AG08395 (cell line): ENCODE data around the gene CEP164.

Source experiments
- DNase-seq: peaks from one replicate; pipeline ENCODE4 v3.0.0; 2012; ENCODE audit warnings: mixed read lengths, low spot score

Gene CEP164

GRCh38 chr11:117366875-117367274 lies 39.2 kb downstream of the CEP164 start:
- DNase-seq = no peak

DNA sequence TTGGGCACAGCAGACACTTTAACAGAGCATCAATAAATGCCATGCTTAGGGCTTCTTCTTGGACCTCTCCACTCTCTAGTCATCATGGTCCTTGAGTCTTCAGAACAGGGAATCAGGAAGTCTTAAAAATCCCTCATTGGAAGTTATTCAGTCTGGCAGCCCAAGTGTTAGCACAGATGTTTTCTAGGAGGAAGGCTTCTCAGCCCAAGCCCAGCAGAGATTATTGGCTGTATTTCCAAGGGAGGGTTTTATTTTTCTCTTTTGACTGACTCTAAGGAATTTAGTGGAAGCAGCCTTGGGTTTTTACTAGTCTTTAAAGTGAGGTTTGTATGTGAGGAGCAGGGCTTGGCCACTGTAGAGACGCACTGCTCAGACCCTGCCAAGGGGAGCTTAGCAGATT lies 41.9 kb downstream of the CEP164 start:
- no peak for DNase-seq

- DNase-seq = no peak
These were observed 43.8 kb downstream of the CEP164 start for GRCh38 chr11:117371453-117371852.

- DNase-seq = no peak
These were observed 46.8 kb downstream of the CEP164 start for GRCh38 chr11:117374316-117375055.

DNA sequence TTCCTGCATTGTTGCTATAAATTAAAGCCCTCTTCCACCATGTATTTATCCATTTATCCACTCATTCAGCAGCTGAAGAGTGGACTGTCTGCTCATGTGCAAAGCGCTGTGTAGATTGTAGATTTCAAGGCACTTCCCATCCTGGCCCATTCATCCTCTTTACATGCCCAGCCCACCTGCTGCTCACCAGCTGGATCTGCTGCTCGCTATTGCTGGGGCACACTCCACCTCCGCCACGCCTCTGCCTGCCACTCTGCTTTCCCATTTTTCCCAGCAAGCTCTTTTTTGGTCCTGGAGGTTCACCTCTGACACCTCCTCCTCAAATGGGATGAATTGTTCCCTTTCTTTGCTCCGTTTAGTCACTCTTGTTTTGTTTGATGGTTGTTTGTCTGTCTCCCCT lies 48.3 kb downstream of the CEP164 start:
- no peak for DNase-seq

DNA sequence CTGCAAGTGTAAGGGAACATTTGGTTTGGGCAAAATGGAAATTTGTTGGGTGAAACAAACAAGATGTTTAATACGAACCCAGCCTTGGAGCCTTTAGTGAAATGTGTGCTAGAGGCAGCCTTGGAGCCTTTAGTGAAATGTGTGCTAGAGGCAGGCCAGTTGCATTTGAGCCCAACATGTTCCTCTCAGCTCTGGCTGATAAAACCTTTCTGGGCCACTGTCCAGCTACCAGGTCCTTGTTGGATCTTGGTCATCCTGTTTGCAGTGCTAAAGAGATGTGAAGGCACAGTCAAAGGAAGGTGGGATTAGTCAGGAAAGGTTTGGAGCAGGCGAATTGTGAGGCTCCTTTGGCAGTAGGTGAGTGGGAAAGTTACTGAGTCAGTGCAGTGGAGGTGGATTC lies 48.9 kb downstream of the CEP164 start:
- no peak for DNase-seq

GRCh38 chr11:117378976-117379865 lies 51.6 kb downstream of the CEP164 start:
- DNase-seq = no peak

DNA sequence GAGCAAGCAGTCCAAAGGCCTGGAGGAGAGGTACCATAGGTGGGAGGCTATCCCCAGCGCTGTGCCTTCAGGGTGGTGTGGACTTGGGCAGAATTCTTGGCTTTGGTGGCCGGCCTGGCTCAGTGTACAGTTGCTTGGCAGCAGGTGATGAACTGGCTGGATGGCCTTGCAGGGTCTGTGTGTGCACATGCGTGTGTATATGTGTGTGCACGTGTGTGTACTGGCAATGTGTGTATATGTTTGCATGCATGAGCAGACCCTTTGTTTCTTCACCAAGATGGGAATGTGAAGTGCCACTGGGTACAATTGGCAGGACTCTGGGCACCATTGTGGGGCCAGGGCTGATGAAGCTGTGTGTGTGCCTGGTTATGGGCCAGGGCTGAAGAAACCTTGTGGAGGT lies 53.0 kb downstream of the CEP164 start:
- DNase-seq = no peak

DNA sequence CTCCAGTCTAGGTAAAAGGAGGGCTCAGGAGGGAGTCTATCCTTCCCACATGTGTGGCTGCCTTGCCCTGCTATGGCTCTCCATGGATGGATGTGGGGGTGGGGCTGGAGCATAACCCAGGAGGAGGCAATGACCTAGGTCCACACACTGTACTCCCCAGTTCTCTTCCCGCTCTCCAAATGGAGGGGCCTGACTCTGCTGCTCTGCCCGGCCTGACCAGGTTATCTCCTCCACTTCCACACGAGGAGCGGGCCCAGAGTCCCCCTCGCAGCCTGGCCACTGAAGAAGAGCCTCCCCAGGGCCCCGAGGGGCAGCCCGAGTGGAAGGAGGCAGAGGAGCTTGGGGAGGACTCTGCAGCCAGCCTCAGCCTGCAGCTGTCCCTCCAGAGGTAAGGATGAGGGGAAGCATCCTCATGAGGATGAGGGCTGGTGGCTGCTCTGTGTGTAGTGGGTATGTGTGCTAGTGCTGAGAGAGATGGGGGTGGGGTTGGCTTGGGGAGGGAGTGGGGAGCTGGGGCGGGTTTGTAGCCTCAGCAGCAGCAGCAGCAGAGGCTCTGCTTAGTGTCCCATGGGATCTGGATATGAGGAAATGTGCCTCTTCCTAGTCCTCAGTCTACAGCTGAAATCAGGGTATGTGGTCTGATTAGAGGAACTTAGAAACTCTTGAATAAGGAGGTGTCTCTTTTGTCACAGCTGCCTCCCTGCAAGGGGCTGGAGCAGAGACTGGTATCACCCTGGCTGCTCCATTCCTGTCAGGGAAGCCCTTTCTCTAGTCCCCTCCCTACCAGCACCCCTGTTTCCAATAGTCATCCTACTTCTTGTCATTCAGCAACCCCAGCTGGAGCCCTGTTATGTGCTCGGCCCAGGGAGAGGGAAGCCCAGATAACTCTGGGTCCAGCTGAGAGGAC lies 54.1 kb downstream of the CEP164 start:
- no peak for DNase-seq

DNA sequence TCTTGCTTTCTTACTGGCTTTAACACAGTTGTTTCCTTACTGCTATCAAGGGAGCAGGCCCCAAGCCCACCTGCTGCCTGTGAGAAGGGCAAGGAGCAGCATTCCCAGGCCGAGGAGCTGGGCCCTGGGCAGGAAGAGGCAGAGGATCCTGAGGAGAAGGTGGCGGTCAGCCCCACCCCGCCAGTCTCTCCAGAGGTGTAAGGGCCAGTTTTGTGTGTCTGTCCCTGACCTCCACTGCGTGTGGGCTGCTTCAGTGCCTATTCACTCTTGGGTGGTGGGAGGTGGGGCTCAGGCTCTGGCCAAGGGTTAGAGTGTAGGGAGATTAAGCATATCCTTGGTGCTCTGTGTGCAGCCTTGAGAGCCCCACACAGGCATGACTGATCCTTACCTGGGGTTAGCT lies 55.1 kb downstream of the CEP164 start:
- no peak for DNase-seq

DNA sequence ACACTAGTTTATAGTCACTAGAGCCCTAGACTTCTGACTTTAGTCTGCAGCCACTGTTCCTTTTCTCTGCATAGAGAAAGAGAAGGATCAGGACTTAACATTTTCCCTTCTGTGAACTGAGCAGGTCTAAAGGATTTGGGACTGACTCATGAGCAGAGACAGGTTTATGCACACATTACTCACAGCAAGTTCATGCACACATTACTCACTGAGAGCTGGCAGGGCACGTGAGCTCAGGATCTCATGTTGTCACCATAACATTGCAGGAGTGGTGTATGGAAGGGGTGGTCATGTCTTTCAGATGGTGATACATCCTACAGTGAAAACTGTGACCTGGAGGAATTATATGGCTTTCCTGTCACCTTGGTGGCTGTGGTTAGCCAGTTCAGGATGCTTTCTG lies 56.4 kb downstream of the CEP164 start:
- DNase-seq = peak; percentile 90

GRCh38 chr11:117385471-117385870 lies 57.8 kb downstream of the CEP164 start:
- DNase-seq = no peak

GRCh38 chr11:117385906-117386305 lies 58.3 kb downstream of the CEP164 start:
- no peak for DNase-seq

DNA sequence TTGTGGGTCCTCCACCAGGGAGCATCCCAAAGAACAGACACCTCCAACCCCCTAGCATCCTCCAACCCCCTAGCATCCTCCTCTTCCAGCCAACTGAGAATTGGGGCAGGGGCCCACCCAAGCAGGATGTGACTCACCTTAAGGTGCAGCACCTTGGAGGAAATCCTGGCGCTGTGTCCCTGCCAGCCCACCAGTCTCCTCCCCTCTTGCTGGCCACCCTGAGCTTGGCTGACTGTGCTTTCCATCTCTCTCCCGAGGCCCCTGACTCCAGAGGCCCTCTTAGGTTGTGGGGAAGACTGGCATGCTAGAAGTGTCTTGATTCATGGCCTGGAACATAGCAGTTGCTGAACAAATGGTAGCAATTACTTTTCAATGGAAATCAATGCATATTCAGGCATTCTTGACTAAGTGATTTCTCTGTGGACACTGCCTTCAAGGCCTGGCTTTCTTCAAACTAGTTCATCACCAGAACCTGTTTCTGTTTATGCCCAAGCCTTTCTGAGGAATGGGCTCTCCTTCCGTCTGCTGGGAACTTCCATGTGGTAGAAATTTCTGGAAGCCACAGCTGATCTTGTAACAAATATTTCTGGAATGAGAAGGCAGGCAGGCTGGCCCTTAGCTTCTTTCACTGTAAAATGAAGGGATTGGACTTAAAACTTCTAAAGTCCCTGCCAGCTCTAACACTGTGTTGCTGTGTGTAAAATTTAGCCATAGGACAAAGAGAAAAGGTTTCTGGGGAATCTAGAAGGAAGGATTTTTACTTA lies 60.5 kb downstream of the CEP164 start:
- peak; percentile 82 for DNase-seq

GRCh38 chr11:117390743-117391142 lies 63.1 kb downstream of the CEP164 start:
- DNase-seq = no peak

GRCh38 chr11:117391181-117391580 lies 63.5 kb downstream of the CEP164 start:
- DNase-seq = no peak

DNA sequence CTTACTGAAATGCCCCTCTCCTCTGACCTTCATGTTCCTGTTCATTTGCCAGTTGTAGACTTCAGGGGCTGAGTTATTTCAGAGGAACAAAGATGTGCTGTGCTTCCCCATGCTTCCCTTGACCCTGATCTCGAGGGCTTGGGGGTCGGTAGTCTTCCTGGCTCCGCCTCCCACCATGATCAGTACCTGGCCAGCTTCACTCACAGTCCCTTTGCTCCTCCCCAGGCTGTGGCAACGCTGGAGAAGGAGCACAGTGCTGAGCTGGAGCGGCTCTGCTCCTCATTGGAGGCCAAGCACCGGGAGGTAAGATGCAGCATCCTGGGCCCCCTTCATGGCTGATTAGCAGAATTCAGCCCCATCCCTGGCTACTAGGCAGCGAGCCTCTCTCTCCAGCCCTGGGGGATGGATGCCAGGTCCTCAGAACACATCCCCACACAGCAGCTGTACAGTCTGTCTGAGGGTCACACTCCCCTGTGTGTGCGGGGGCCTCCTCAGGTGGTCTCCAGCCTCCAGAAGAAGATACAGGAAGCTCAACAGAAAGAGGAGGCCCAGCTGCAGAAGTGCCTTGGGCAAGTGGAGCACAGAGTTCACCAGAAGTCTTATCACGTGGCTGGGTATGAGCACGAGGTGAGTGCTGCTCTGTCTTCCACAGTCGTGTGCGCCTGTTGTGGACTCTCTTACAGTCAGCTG lies 64.5 kb downstream of the CEP164 start:
- DNase-seq = no peak

DNA sequence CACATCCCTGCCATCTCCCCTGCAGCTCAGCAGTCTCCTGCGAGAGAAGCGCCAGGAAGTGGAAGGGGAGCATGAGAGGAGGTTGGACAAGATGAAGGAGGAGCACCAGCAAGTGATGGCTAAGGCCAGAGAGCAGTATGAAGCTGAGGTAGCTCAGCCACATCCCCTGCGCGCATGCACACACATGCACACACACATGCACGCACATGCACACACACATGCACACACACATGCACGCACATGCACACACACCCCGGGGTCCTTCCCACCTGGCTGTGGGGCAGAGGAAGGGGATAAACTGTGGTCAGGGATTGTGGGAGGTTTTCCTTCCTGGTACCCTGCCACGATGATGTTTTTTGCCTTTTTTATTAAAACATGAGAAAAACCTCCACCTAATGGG lies 65.3 kb downstream of the CEP164 start:
- DNase-seq = no peak

- no peak for DNase-seq
These were observed 66.7 kb downstream of the CEP164 start for GRCh38 chr11:117394221-117394925.

GRCh38 chr11:117395476-117395875 lies 67.8 kb downstream of the CEP164 start:
- no peak for DNase-seq
